Adipose tissue (tissue), 3 donors: ENCODE data around the gene CISD1. TPM values are rescaled to one million over a fixed set of nuclear protein-coding genes. Genes with fewer than 3 reads are reported as not detected.

Experiments used
- H3K27ac ChIP-seq: one replicate; pipeline ENCODE4 v1.5.1; 2013; ENCODE audit warnings: low read depth, low read length
- WGBS, 3 donors: extraction: QIAGEN DNeasy Blood & Tissue Kit; methylation state at CpG; one replicate each; pipeline ENCODE4 v1.1.7; 2013; 5-methylcytosine and 5-hydroxymethylcytosine counted together
- polyA plus RNA-seq, 3 donors: library from polyadenylated mRNA; stranded (reverse); fragments of 200-250 nt; gene quantifications; one replicate each; pipeline ENCODE4 v1.2.3, GENCODE V29; 2013
- donor health status: healthy with polysubstance abuse.
- donor health status: Bipolar disorder and iron deficiency.
- donor health status: healthy.

CISD1 gene
- polyA plus RNA-seq, 3 donors = 11.9 to 26.8 (median 18.0) TPM

DNA sequence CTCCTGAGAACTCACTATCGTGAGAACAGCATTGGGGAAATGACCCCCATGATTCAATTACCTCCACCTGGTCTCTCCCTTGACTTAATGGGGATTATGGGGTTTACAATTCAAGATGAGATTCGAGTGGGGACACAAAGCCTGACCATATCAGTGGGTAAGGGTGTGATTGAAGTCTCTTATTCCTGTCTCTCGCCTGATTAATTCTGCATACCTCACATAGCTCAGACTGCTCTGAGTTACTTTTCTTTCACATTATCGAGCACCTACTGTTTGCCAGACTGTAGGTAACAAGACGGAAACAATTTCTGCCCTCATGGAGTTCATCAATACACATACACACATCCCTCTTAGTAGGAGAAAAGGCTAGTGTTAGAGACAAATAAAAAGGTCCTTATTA is 25.0 kb downstream of the CISD1 start:
- 73 to 79% (median 77%) methylated on average over 5 of the region's 5 CpGs for WGBS, 3 donors

DNA sequence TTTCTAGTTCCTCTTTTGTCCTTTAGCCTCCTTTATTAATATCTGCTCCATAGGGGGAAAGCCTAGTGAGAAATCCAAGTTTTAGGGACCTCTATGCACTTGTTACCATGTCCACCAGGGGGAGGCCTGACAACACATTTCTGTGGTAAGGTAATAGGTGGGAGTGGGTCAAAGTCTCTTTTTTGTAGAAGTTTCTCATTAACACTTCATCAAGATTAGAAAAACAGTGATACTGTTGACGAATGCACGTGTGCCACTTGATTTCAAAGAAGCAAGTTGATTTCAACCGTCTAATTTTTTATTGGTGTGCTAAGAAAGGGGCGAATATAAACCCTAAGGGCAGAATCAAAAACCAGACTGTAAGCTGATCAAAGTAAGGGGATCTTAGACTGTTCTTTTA is 30.6 kb downstream of the CISD1 start:
- WGBS, 3 donors = 10 to 19% (median 18%) methylated on average over 4 of the region's 4 CpGs
- no peak overlapping the region for H3K27ac ChIP-seq

More for the DNA sequence above, 25.0 kb downstream of the CISD1 start:
- H3K27ac ChIP-seq = no peak overlapping the region

DNA sequence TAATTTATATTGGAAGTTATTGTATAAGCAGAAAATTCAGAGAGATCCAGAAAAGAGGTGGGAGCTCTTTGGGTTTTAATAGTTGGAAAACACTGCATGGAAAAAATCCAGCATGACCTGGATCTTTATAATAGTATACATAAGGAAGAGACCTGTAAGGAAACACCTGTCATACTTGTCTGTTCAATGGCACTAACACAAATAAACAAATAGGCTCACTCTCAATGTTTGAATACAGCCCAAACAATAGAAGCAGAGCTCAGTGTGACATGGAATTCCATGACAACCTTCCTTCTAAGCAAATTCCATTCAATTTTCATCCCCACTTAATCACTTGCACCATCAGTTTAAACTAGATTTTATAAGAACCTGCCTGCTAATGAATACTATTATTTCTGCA is 31.7 kb downstream of the CISD1 start:
- no peak overlapping the region for H3K27ac ChIP-seq

DNA sequence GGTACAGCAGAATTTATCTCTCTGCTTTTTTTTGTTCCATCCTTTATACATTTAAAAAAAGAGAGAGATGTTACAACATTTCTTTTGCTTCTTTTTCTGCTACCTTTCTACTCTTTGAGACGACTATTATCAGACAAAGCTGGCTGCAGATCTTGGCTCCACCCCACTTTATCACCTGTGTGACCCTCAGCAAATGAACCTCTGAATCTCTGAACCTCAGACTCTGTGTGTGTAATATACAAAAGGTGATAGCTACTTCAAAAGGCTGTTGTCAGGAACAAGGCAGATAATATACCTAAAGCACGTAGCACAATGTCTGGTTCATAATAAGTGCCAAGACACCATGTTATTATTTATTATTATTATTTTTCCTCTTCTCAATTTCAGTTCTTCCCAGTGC is 33.3 kb downstream of the CISD1 start:
- 22 to 66% (median 65%) methylated on average over 2 of the region's 2 CpGs for WGBS, 3 donors
- H3K27ac ChIP-seq = no peak overlapping the region

DNA sequence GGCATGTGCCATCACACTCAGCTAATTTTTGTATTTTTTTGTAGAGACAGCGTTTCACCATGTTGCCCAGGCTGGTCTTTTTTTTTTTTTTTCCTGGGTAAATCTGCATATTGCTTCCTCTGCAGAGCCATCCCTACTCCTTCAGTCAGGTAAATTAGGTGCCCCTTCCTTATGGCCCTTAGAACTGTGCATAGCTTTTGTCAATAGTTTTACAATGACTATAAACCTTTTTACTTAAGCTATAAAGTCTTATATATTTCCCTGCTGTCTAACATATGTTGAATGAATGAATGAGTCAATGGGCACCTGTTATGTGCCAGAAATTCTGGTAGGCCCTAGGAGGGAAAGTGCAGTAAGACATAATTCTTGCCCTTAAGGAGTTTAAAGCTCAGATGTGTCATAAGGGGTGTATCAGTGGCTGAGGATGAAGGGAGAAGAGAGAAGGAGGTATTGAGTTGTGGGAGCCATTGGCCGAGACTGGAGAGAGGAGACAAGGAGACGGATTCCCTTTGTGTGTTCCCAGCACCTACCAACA is 35.2 kb downstream of the CISD1 start:
- WGBS, 3 donors = 76 to 86% (median 85%) methylated on average over 3 of the region's 3 CpGs
- H3K27ac ChIP-seq = no peak overlapping the region

DNA sequence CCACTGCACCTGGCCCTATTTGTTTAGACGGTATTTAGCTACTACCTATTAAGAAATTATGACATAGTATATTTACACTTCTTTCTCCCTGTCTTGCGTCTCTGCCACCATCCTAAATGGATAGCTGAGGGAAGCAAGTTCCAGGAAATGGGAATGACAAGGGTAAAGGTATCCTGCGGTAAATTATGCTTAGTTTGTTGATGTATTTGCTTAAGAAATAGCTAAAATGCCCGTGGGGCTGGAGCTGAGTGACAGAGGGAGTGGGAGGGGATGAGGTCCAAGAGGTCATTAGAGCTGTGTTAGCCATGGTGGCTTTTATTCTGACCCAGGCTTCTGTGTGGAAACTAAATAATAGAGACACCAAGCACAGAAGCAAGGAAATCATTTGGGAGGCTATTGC is 36.9 kb downstream of the CISD1 start:
- WGBS, 3 donors = 37 to 74% (median 56%) methylated on average over 4 of the region's 4 CpGs
- H3K27ac ChIP-seq = no peak overlapping the region

DNA sequence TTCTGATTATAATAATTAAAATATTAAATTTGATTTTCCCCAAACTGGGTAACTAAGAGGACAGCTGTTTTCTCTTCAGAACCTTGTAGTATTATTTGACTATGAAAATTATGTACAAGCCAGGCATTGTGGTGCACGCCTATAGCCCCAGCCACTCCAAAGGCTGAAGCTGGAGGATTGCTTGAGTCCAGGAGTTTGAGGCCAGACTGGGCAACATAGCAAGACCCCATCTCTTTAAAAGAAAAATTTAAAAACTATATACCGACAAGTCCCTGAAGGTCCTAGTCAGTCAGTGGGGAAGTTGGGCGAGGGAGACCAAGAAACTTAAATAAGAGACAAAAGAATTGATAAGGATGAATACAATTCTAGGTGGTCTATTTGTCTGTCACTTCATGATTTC is 38.7 kb downstream of the CISD1 start:
- no peak overlapping the region for H3K27ac ChIP-seq
- 90 to 95% (median 94%) methylated on average over 3 of the region's 3 CpGs for WGBS, 3 donors

DNA sequence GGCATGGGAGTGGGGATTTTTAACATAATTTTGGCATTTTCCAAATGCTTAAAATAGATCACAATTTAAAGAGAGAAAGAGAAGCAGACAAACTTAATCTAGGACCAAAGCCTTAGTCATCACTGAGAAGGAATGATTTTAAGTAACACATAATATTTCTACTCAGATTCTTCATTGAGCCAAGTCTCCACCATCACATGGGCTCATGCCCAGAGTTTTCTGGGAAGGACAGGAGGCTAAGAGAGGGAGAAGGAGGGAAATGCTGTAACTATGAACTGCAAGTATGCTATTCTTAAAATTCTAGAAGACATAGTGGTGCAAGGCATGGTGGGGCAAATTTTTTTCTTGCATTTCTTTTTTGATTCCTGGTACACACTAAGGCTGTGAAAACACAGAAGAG is 42.1 kb downstream of the CISD1 start:
- no peak overlapping the region for H3K27ac ChIP-seq

DNA sequence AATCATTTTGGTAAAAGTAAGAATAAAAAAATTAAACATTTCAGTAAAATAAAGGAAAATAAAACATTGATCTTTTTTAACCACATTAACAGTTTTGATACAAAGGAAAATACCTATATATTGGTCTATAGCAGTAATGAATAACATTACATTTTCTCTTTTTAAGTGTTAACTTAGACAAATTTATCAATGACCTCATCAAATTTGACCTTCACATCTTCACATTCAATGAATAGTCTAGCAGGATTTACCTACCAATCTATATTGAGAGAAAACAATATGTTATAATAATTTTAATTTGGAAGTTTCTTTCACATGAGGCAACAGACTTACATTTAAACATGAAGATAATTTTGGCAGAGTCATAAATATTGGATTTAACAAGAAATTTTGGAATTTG is 47.9 kb downstream of the CISD1 start:
- H3K27ac ChIP-seq = no peak overlapping the region

DNA sequence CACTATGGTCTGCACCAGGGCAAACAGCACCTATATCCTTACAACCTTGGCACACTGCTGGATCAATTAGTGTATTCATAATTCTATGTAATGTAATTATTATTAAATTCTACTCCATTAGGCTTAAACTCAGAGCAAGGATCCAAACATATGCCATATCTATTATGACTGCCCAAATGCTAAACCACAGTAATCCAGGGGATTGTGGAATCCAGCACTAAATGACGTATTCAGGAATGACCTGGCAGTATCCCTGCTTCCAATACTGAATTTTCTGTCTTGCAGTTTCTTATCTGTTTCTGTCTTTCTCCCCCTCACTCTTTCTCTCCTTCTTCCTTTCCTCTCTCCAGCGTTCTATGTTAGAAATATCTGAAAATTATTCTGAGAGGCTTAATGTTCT is 49.4 kb downstream of the CISD1 start:
- no peak overlapping the region for H3K27ac ChIP-seq
- WGBS, 3 donors = 47 to 60% (median 50%) methylated on average over 2 of the region's 2 CpGs

DNA sequence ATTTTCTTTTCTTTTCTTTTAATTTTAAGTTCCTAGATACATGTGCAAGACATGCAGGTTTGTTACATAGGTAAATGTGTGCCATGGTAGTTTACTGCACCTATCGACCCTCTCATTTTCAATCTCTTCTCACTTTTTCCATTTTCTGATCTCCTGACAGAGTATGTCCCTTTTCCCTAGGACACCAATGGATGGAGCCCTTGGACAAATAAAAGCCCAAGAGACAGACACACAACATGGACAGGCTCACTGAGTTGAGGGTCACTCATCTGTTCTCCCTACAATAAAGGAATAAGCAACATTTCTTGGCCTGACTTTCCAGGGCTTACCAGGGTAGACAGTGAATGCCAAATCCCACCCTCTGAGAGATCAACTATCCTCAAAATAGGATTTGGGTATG is 50.6 kb downstream of the CISD1 start:
- H3K27ac ChIP-seq = no peak overlapping the region
- WGBS, 3 donors = 86 to 97% (median 96%) methylated on average over 1 of the region's 1 CpG

DNA sequence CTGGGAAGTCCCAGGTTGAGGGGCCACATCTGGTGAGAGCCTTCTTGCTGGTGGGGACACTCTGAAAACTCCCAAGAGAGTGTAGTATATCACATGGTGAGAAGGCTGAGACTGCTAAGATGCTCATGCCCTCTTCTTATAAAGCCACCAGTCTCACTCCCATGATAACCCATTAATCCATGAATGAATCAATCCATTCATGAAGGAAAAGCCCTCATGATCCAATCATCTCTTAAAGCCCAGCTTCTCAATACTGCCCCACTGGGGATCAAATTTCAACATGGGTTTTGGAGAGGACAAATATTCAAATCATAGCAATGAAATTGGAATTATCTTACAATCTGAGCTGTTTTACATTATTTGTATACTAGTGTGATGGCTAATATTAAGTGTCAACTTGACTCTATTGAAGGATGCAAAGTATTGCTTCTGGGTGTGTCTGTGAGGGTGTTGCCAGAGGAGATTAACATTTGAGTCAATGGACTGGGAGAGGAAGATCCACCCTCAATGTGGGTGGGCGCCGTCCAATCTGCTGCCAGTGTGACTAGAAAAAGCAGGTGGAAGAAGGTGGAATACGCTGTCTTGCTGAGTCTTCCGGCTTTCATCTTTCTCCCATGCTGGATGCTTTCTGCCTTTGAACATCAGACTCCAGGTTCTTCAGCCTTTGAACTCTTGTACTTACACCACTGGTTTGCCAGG is 51.5 kb downstream of the CISD1 start:
- WGBS, 3 donors = 88 to 98% (median 98%) methylated on average over 4 of the region's 4 CpGs
- H3K27ac ChIP-seq = no peak overlapping the region

DNA sequence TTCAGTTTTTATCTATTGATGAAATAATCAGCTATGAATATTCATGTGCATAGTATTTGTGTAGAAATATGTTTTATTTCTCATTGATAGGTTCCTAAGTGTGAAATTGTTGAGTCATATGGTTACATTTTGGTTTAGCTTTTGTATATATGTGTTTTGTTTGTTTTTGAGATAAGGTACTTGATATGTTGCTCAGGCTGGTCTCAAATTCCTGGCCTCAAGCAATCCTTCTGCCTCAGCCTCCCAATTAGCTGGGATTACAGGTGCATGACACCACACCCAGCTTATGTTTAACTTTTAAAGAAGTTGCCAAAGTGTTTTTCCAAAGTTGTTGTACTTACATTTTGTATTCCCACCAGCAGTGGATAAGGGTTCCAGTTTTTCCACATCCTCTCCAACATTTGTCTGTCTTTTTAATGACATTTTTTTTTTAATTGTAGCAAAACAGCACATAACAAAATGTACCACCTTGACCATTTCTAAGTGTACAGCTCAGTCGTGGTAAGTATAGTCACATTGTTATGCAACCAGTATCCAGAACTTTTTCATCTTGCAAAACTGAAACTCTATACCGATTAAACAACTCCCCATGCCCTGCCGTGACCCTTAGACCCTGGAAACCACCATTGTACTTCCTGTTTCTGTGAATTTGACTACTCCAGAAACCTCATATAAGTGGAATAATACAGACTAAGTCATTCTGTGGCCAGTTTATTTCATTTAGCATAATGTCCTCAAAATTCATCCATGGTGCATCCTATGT is 53.3 kb downstream of the CISD1 start:
- H3K27ac ChIP-seq = no peak overlapping the region
- WGBS, 3 donors = 33 to 64% (median 37%) methylated on average over 3 of the region's 3 CpGs

DNA sequence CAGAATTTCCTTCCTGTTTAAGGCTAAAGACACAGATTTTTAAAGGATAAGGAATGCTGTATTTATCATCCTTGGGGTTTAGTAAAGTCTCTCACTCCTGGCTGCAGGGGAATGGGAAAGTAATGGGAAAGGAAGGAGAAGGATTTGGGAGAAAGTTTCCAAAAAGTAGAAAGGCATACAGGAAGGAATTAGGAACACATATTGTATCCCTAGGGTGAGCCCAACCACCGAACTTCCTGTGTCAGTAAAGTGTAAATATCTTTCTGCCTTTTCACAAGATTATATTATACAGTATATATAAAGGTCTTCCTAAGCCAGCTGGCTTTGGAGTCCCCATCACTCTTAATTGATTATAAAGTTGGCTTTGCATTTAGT is 53.9 kb downstream of the CISD1 start:
- 36 to 59% (median 44%) methylated on average over 1 of the region's 1 CpG for WGBS, 3 donors
- H3K27ac ChIP-seq = no peak overlapping the region

DNA sequence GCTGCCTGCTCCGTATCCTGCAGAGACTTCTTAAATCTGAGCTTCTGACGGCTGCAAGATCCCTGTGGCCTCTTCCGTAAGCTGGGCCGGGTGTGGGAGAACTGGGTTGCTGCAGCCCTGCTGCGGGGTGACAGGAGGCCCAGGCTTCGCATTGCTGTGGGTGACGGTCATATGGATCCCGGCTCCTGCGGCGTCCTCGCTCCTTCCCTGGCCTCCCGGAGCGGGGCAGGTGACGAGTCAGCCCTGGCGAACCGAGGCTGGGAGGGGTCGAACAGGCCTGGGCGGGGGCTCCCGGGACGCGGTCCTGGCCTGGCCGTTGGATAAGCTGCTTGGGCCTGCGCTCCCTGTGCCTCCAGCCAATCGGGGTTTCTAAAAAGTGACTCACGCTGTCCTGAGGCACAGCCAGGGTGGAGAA is 58.0 kb downstream of the CISD1 start:
- WGBS, 3 donors = 28 to 43% (median 38%) methylated on average over 25 of the region's 25 CpGs
- no peak overlapping the region for H3K27ac ChIP-seq

DNA sequence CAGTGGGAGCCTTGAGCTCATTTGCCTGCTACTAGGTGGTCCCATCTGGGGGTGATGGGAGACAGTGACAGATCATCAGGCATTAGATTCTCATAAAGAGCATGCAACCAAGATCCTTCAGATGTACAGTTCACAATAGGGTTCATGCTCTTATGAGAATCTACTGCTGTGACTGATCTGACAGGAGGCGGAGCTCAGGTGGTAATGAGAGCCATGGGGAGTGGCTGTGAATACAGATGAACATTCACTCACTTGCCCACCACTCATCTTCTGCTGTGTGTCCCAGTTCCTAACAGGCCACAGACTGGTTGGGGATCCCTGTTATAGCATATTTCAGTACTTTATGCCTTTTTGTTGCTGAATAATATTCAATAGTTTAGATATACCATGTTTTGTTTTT is 59.3 kb downstream of the CISD1 start:
- WGBS, 3 donors = 94 to 100% (median 98%) methylated on average over 1 of the region's 1 CpG

DNA sequence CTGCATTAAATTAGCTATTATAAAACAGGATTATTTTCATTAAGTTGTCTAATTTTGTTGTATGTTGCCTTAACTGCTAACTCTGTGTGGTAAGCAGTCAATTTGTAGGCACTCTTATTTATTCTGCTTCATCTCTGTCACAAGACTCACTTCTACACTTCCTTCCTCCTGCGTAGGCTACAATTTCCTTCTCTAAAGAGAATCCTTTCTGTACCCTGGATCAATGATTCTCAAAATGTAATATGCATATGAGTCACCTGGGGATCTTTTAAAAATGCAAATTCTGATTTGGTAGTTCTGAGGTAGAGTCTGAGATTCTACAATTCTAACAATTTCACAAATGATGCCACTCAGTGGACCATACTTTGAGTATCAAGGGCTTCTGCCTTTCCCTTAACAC is 61.5 kb downstream of the CISD1 start:
- H3K27ac ChIP-seq = no peak overlapping the region
- 44 to 89% (median 55%) methylated on average over 1 of the region's 1 CpG for WGBS, 3 donors

More for the DNA sequence above, 59.3 kb downstream of the CISD1 start:
- no peak overlapping the region for H3K27ac ChIP-seq

DNA sequence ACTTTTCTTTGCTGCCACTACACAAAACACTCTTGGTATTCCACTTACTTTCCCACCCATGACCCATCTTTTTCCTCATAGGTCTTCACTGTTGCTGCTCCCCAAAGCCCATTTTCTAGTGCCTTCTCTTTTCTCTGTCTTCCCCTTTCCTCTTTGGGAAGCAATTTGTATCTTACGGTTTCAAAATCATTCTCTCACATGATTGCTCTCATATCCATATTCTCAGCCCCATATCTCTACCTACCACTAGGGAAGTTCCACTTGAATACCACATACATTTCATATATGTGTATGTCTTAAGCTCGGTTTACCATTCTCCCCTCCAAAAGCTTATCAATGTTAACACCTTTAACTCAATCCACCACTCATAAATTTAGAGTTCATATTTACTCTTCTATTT is 62.7 kb downstream of the CISD1 start:
- no peak overlapping the region for H3K27ac ChIP-seq
- 73 to 89% (median 82%) methylated on average over 2 of the region's 2 CpGs for WGBS, 3 donors

DNA sequence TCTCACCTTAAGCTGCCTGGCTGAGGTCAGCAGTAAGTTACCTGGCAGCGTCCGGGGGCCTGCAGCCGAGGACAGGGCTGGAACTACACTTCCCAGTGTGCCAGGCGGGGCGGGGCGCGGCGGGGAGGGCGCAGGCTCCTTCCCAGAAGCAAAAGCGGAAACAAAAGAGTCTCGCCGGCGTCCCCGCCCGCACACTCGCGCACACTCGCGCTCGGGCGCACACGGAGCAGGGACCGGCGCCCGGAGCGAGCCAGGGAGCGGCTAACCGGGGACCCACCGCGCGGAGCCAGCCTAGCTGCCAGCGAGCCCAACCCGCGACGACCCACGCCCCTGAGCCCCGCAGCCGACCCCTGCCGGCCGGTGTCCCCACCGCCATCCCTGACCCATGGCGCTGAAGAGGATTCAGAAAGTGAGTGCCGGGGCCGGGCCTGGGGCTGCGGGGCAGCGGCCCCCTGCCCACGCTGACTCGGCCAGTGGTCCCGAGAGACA is 65.9 kb downstream of the CISD1 start, which contains the start of gene UBE2D1:
TSS of gene UBE2D1 (plus strand) at position 190 of the 489 bp plus-strand sequence. CDS start at position 386, 196 bp downstream.
- no peak within 1 kb of the TSS for H3K27ac ChIP-seq
- WGBS, 3 donors = 0 to 2% (median 0%) methylated on average over 48 to 49 of the region's 49 CpGs
